Neural cell (in vitro differentiated cells): ENCODE data around the gene CSMD2.

Experiments
- EP300 ChIP-seq: fragments of 450-650 bp; conservative IDR thresholded peaks from 2 replicates; pipeline ENCODE4 v1.6.1; 2014; ENCODE audit warnings: antibody characterized with exemption, mild to moderate bottlenecking, moderate library complexity; ENCODE audit not compliant: poor library complexity, severe bottlenecking
- EZH2 ChIP-seq: fragments of 200-600, 300-800 bp; shearing (Covaris generic), sonication (generic); IDR thresholded peaks from 2 replicates; pipeline ENCODE4 v1.6.1; 2014; ENCODE audit warnings: antibody characterized with exemption, low read length, borderline replicate concordance, mild to moderate bottlenecking; ENCODE audit not compliant: insufficient read depth, poor library complexity, severe bottlenecking
- RAD21 ChIP-seq: fragments of 450-650 bp; conservative IDR thresholded peaks from 2 replicates; pipeline ENCODE4 v1.6.1; 2014; ENCODE audit warnings: antibody characterized with exemption, mild to moderate bottlenecking, moderate library complexity
- TF ChIP-seq, protein P1 (sequence below): fragments of 450-650 bp; IDR thresholded peaks from 2 replicates; pipeline ENCODE4 v1.5.1; 2014; ENCODE audit warnings: antibody characterized with exemption, mild to moderate bottlenecking, moderate library complexity; ENCODE audit not compliant: poor library complexity, severe bottlenecking

- no peak for TF ChIP-seq EP300
- TF ChIP-seq RAD21: no peak
- TF ChIP-seq, protein P1, sequence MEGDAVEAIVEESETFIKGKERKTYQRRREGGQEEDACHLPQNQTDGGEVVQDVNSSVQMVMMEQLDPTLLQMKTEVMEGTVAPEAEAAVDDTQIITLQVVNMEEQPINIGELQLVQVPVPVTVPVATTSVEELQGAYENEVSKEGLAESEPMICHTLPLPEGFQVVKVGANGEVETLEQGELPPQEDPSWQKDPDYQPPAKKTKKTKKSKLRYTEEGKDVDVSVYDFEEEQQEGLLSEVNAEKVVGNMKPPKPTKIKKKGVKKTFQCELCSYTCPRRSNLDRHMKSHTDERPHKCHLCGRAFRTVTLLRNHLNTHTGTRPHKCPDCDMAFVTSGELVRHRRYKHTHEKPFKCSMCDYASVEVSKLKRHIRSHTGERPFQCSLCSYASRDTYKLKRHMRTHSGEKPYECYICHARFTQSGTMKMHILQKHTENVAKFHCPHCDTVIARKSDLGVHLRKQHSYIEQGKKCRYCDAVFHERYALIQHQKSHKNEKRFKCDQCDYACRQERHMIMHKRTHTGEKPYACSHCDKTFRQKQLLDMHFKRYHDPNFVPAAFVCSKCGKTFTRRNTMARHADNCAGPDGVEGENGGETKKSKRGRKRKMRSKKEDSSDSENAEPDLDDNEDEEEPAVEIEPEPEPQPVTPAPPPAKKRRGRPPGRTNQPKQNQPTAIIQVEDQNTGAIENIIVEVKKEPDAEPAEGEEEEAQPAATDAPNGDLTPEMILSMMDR: no peak
- TF ChIP-seq EZH2: no peak
Observed at GRCh38 chr1:34029954-34030353, 135.1 kb downstream of the CSMD2 start.
